T-helper 1 cell treated with Interleukin-12 subunit alpha and Interleukin-12 subunit beta and Interleukin-4 antibody, amounts not matched to agents 30 μg/mL and 1 μg/mL, for 36 hours (primary cell): Measurements from ENCODE around the gene MUC22.
"Not testable (repeated sequence)": the region's sequence is repeated elsewhere in the genome, so short reads cannot be mapped to it uniquely, and the experiment has no call there.

Experiments
- H3K27ac Mint-ChIP-seq: one replicate; pipeline ENCODE4 v1.8.0; 2021; ENCODE audit warnings: mild to moderate bottlenecking, mixed read lengths
- H3K27me3 Mint-ChIP-seq: one replicate; pipeline ENCODE4 v1.8.0; 2021; ENCODE audit warnings: low read depth, mixed read lengths
- H3K36me3 Mint-ChIP-seq: one replicate; pipeline ENCODE4 v1.8.0; 2021; ENCODE audit warnings: low read depth, mixed read lengths
- H3K4me1 Mint-ChIP-seq: one replicate; pipeline ENCODE4 v1.8.0; 2021; ENCODE audit warnings: low read depth, mixed read lengths
- H3K4me3 Mint-ChIP-seq: one replicate; pipeline ENCODE4 v1.8.0; 2021; ENCODE audit warnings: mild to moderate bottlenecking, moderate library complexity, mixed read lengths
- H3K9me3 Mint-ChIP-seq: one replicate; pipeline ENCODE4 v1.8.0; 2021; ENCODE audit warnings: mixed read lengths

MUC22 gene

GRCh38 chr6:31038559-31038958, 28.3 kb downstream of the MUC22 start:
- no peaks in the 10 kb centered on the region for H3K9me3 Mint-ChIP-seq
- H3K27ac Mint-ChIP-seq, result no peak overlapping the region
- peaks cover 16% of the 10 kb centered on the region for H3K27me3 Mint-ChIP-seq
- H3K4me3 Mint-ChIP-seq, result no peak overlapping the region
- no peaks in the 10 kb centered on the region for H3K36me3 Mint-ChIP-seq
- H3K4me1 Mint-ChIP-seq, result peaks cover 6% of the 10 kb centered on the region

- H3K27me3 Mint-ChIP-seq, result peaks cover 19% of the 10 kb centered on the region
- peaks cover 7% of the 10 kb centered on the region for H3K4me1 Mint-ChIP-seq
- H3K36me3 Mint-ChIP-seq, result no peaks in the 10 kb centered on the region
- no peak overlapping the region for H3K4me3 Mint-ChIP-seq
- H3K27ac Mint-ChIP-seq, result no peak overlapping the region
- H3K9me3 Mint-ChIP-seq, result no peaks in the 10 kb centered on the region
Observed at GRCh38 chr6:31040801-31041200, 30.5 kb downstream of the MUC22 start.

- H3K27me3 Mint-ChIP-seq, result peaks cover 19% of the 10 kb centered on the region
- no peaks in the 10 kb centered on the region for H3K36me3 Mint-ChIP-seq
- no peak overlapping the region for H3K27ac Mint-ChIP-seq
- H3K9me3 Mint-ChIP-seq, result no peaks in the 10 kb centered on the region
- peaks cover 7% of the 10 kb centered on the region for H3K4me1 Mint-ChIP-seq
- H3K4me3 Mint-ChIP-seq, result no peak overlapping the region
Observed at GRCh38 chr6:31041372-31041974, 31.2 kb downstream of the MUC22 start.

GRCh38 chr6:31042806-31043205, 32.5 kb downstream of the MUC22 start:
- Mint-ChIP-seq H3K4me3 (peak overlapping the region; percentile 40), H3K4me1 (peaks cover 7% of the 10 kb centered on the region), H3K36me3 (no peaks in the 10 kb centered on the region), H3K9me3 (no peaks in the 10 kb centered on the region), H3K27me3 (peaks cover 28% of the 10 kb centered on the region), H3K27ac (no peak overlapping the region)

GRCh38 chr6:31048099-31048498, 37.8 kb downstream of the MUC22 start:
- Mint-ChIP-seq H3K27ac (no peak overlapping the region), H3K36me3 (no peaks in the 10 kb centered on the region), H3K27me3 (peaks cover 45% of the 10 kb centered on the region), H3K4me3 (no peak overlapping the region), H3K9me3 (no peaks in the 10 kb centered on the region), H3K4me1 (peaks cover 5% of the 10 kb centered on the region)

- no peak overlapping the region for H3K27ac Mint-ChIP-seq
- H3K4me3 Mint-ChIP-seq, result no peak overlapping the region
- no peaks in the 10 kb centered on the region for H3K4me1 Mint-ChIP-seq
- peaks cover 49% of the 10 kb centered on the region for H3K27me3 Mint-ChIP-seq
- no peaks in the 10 kb centered on the region for H3K36me3 Mint-ChIP-seq
- no peaks in the 10 kb centered on the region for H3K9me3 Mint-ChIP-seq
Observed at GRCh38 chr6:31049518-31049917, 39.2 kb downstream of the MUC22 start.

- not testable (repeated sequence) for H3K27ac Mint-ChIP-seq, H3K36me3 Mint-ChIP-seq, H3K9me3 Mint-ChIP-seq, H3K4me1 Mint-ChIP-seq, H3K4me3 Mint-ChIP-seq
- peaks cover 46% of the 10 kb centered on the region for H3K27me3 Mint-ChIP-seq
Observed at GRCh38 chr6:31053187-31053586, 42.9 kb downstream of the MUC22 start.

GRCh38 chr6:31053873-31054272, 43.6 kb downstream of the MUC22 start:
- no peaks in the 10 kb centered on the region for H3K9me3 Mint-ChIP-seq
- H3K36me3 Mint-ChIP-seq, result no peaks in the 10 kb centered on the region
- peaks cover 42% of the 10 kb centered on the region for H3K27me3 Mint-ChIP-seq
- no peak overlapping the region for H3K27ac Mint-ChIP-seq
- no peak overlapping the region for H3K4me3 Mint-ChIP-seq
- no peaks in the 10 kb centered on the region for H3K4me1 Mint-ChIP-seq

- H3K4me1 Mint-ChIP-seq, result no peaks in the 10 kb centered on the region
- peaks cover 37% of the 10 kb centered on the region for H3K27me3 Mint-ChIP-seq
- no peak overlapping the region for H3K4me3 Mint-ChIP-seq
- H3K27ac Mint-ChIP-seq, result no peak overlapping the region
- H3K9me3 Mint-ChIP-seq, result no peaks in the 10 kb centered on the region
- H3K36me3 Mint-ChIP-seq, result no peaks in the 10 kb centered on the region
Observed at GRCh38 chr6:31055441-31055840, 45.2 kb downstream of the MUC22 start.

- Mint-ChIP-seq H3K27me3 (peaks cover 34% of the 10 kb centered on the region), H3K36me3 (no peaks in the 10 kb centered on the region), H3K27ac (no peak overlapping the region), H3K4me3 (no peak overlapping the region), H3K9me3 (no peaks in the 10 kb centered on the region), H3K4me1 (no peaks in the 10 kb centered on the region)
Observed at GRCh38 chr6:31057426-31058003, 47.2 kb downstream of the MUC22 start.

- Mint-ChIP-seq H3K4me3 (no peak overlapping the region), H3K9me3 (no peaks in the 10 kb centered on the region), H3K27me3 (peaks cover 33% of the 10 kb centered on the region), H3K36me3 (no peaks in the 10 kb centered on the region), H3K27ac (no peak overlapping the region), H3K4me1 (no peaks in the 10 kb centered on the region)
Observed at GRCh38 chr6:31058128-31058894, 48.0 kb downstream of the MUC22 start.

- H3K4me1 Mint-ChIP-seq, result no peaks in the 10 kb centered on the region
- H3K27me3 Mint-ChIP-seq, result peaks cover 28% of the 10 kb centered on the region
- no peak overlapping the region for H3K4me3 Mint-ChIP-seq
- no peak overlapping the region for H3K27ac Mint-ChIP-seq
- no peaks in the 10 kb centered on the region for H3K9me3 Mint-ChIP-seq
- no peaks in the 10 kb centered on the region for H3K36me3 Mint-ChIP-seq
Observed at GRCh38 chr6:31060145-31060544, 49.9 kb downstream of the MUC22 start.

- Mint-ChIP-seq H3K4me1 (no peaks in the 10 kb centered on the region), H3K4me3 (no peak overlapping the region), H3K9me3 (no peaks in the 10 kb centered on the region), H3K27me3 (peaks cover 31% of the 10 kb centered on the region), H3K27ac (no peak overlapping the region), H3K36me3 (no peaks in the 10 kb centered on the region)
Observed at GRCh38 chr6:31063906-31064435, 53.7 kb downstream of the MUC22 start.

- H3K4me3 Mint-ChIP-seq, result no peak overlapping the region
- no peak overlapping the region for H3K27ac Mint-ChIP-seq
- no peaks in the 10 kb centered on the region for H3K4me1 Mint-ChIP-seq
- H3K27me3 Mint-ChIP-seq, result peaks cover 31% of the 10 kb centered on the region
- H3K36me3 Mint-ChIP-seq, result no peaks in the 10 kb centered on the region
- no peaks in the 10 kb centered on the region for H3K9me3 Mint-ChIP-seq
Observed at GRCh38 chr6:31065556-31065955, 55.3 kb downstream of the MUC22 start.

- H3K27me3 Mint-ChIP-seq, result peaks cover 26% of the 10 kb centered on the region
- H3K9me3 Mint-ChIP-seq, H3K27ac Mint-ChIP-seq, H3K4me3 Mint-ChIP-seq, H3K36me3 Mint-ChIP-seq, H3K4me1 Mint-ChIP-seq: not testable (repeated sequence)
Observed at GRCh38 chr6:31067028-31067427, 56.8 kb downstream of the MUC22 start.
